Thyroid gland (tissue), 4 donors: ENCODE measurements around the gene TRPM5. TPM values are rescaled to one million over a fixed set of nuclear protein-coding genes. Genes with fewer than 3 reads are reported as not detected.

ENCODE experiments used
- DNase-seq, 2 donors: peaks; one replicate each; pipeline ENCODE4 v3.0.0-alpha.2; 2019
- H3K27ac ChIP-seq, 3 donors: fragments of 200-600 bp; sonication (generic); 1 replicate in 2 of 3; 2 replicates in 1 of 3; pipeline ENCODE4 v1.5.1; 2016 to 2019; ENCODE audit warnings: mild to moderate bottlenecking in 1 of 3, moderate library complexity in 1 of 3
- H3K27me3 ChIP-seq: fragments of 200-600 bp; sonication (generic); one replicate; pipeline ENCODE4 v1.5.1; 2019
- H3K36me3 ChIP-seq, 2 donors: fragments of 200-600 bp; sonication (generic); one replicate each; pipeline ENCODE4 v1.5.1; 2016 to 2019
- H3K4me1 ChIP-seq, 2 donors: fragments of 200-600 bp; sonication (generic); one replicate each; pipeline ENCODE4 v1.5.1; 2017 to 2019
- H3K4me3 ChIP-seq, 3 donors: fragments of 200-600 bp; sonication (generic); replicated peaks in 1 of 3; 1 replicate in 2 of 3; 2 replicates in 1 of 3; pipeline ENCODE4 v1.5.1; 2016; ENCODE audit warnings: mild to moderate bottlenecking in 1 of 3
- H3K9me3 ChIP-seq: fragments of 200-600 bp; sonication (generic); one replicate; pipeline ENCODE4 v1.5.1; 2017
- POLR2A ChIP-seq, 2 donors: fragments of 450-650 bp; IDR thresholded peaks; one replicate each; pipeline ENCODE4 v1.6.1; 2017; ENCODE audit warnings: antibody characterized with exemption in 2 of 2, mild to moderate bottlenecking in 2 of 2, moderate library complexity in 1 of 2
- WGBS, 2 donors: methylation state at CpG; one replicate each; pipeline ENCODE4 v1.1.5; 2017; 5-methylcytosine and 5-hydroxymethylcytosine counted together
- intact Hi-C: fragments of 100-400 bp; cut with DNase I; formaldehyde crosslinking; loops from one replicate; pipeline ENCODE4 v1.15.1; 2023
- total RNA-seq, 4 donors: library from RNA; depleted of rRNA; stranded (reverse); fragments of >200 nt; gene quantifications; one replicate each; pipeline ENCODE4 v1.2.3, GENCODE V29; 2016
- TF ChIP-seq, protein P1 (sequence below), 6 experiments: fragments of 200-600 bp in 3 of 6; fragments of 450-650 bp in 3 of 6; sonication (generic) in 3 of 6; IDR thresholded peaks; one replicate each; pipeline ENCODE4 v1.5.1; 2016 to 2019; ENCODE audit warnings: antibody characterized with exemption in 6 of 6, mild to moderate bottlenecking in 2 of 6, inconsistent platforms in 1 of 6, moderate library complexity in 1 of 6

Gene TRPM5
- total RNA-seq, 4 donors from 2014 or later, result 0.54 to 2.4 (median 0.73) TPM

DNA sequence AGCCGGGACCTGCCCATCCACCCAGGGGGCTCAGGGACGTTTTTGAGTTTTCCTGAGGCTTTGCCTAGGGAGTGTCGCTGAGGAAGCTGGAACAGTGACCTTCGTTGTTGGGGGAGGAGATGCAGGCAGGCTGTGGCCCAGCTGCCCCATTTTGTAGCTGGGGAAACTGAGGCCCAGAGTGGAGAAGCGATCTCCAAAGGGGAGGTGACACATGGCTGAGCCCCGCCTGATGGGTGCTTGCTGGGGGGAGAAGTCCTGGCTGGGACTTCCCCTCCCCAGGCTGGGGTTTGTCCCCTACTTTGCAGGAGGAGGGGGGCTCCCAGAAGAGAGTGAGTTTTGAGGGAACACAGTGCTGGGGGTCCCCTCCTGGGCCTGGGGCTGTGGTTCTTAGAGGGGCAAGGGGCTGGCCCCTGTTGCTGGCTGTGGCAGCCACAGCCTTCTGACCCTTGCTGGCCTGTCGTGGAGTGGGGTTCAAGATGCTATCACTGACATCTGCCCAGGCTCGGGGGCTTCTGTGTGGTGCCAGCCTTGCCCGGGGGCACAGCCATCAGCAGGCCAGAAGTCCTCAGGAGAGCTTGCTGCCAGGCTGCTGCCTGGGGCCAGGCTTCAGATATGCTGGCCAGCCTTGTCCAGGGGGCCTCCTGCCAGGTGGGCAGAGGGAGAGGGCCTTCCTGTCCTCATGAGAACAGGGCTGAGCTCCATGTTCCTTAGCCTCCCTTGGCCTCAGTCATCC, 21.9 kb upstream of the TRPM5 start:
- Histone ChIP-seq H3K27ac (peak overlapping the region; percentile 99 to 100 (median 100)), H3K4me1 (peaks cover 38 to 53% of the 10 kb centered on the region in 2 donors), H3K4me3 (no peak overlapping the region), H3K36me3 (no peaks in the 10 kb centered on the region), H3K27me3 (no peaks in the 10 kb centered on the region), H3K9me3 (no peaks in the 10 kb centered on the region)
- intact Hi-C loops, result no loop called here
- no peak for TF ChIP-seq POLR2A (IDR thresholded peaks at IDR 0.05)
- TF ChIP-seq, protein P1, sequence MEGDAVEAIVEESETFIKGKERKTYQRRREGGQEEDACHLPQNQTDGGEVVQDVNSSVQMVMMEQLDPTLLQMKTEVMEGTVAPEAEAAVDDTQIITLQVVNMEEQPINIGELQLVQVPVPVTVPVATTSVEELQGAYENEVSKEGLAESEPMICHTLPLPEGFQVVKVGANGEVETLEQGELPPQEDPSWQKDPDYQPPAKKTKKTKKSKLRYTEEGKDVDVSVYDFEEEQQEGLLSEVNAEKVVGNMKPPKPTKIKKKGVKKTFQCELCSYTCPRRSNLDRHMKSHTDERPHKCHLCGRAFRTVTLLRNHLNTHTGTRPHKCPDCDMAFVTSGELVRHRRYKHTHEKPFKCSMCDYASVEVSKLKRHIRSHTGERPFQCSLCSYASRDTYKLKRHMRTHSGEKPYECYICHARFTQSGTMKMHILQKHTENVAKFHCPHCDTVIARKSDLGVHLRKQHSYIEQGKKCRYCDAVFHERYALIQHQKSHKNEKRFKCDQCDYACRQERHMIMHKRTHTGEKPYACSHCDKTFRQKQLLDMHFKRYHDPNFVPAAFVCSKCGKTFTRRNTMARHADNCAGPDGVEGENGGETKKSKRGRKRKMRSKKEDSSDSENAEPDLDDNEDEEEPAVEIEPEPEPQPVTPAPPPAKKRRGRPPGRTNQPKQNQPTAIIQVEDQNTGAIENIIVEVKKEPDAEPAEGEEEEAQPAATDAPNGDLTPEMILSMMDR (IDR thresholded peaks at IDR 0.05), result no peak
- WGBS, 2 donors, result 76 to 85% methylated on average over 5 of the region's 9 CpGs
- DNase-seq, result no peak

DNA sequence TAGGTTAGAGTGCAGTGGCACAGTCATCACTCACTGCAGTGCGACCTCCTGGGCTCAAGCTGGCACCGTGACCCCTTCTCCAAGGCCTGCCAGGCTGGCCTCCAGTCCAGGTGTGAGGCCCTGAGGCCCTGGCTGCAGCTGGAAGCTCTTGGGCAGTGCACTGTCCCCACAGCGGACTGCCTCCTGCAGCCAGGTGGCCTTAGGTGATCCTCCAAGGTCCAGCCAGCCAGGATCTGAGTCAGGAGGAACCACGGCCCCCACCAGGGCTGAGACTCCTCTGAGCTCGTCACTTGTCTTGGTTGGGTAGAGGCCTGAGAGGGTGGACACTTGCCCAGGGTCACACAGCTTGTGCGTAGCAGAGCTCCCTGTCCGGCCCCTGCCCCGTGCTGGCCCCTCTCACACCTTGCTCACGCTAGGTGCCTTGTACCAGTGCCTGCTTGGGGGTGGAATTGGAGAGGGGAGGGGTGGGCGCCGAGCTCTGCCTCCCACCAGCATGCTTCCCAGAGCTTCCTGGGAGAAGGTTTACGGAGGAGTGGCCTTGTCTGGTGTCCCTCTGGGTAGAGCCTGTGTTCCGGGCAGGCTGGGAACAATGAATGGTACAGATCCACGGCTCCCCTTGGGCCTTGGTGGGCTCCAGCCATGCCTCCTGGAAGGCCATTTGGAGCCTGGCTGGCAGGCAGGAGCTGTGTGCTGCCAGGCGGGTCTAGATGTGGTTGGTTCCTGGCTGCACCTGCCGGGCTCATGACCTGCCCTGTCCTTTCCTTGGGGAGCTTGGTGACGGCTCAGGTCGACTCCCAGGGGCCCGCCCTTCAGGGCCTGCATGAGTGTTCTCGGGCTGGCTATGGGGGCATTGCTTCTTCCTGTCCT, 21.1 kb upstream of the TRPM5 start:
- Histone ChIP-seq H3K27ac (peak overlapping the region; percentile 99 to 100 (median 100)), H3K36me3 (no peaks in the 10 kb centered on the region), H3K4me1 (peaks cover 40 to 61% of the 10 kb centered on the region in 2 donors), H3K4me3 (no peak overlapping the region), H3K27me3 (no peaks in the 10 kb centered on the region), H3K9me3 (no peaks in the 10 kb centered on the region)
- intact Hi-C loops, result no loop called here
- WGBS, 2 donors, result 35 to 66% methylated on average over 7 to 10 of the region's 20 CpGs
- peak; percentile 92 to 93 for DNase-seq
- TF ChIP-seq, protein P1 (IDR thresholded peaks at IDR 0.05), result peak in 1 of 6 experiments; percentile 12
- TF ChIP-seq POLR2A (IDR thresholded peaks at IDR 0.05), result peak in 1 of 2 donors; percentile 26

DNA sequence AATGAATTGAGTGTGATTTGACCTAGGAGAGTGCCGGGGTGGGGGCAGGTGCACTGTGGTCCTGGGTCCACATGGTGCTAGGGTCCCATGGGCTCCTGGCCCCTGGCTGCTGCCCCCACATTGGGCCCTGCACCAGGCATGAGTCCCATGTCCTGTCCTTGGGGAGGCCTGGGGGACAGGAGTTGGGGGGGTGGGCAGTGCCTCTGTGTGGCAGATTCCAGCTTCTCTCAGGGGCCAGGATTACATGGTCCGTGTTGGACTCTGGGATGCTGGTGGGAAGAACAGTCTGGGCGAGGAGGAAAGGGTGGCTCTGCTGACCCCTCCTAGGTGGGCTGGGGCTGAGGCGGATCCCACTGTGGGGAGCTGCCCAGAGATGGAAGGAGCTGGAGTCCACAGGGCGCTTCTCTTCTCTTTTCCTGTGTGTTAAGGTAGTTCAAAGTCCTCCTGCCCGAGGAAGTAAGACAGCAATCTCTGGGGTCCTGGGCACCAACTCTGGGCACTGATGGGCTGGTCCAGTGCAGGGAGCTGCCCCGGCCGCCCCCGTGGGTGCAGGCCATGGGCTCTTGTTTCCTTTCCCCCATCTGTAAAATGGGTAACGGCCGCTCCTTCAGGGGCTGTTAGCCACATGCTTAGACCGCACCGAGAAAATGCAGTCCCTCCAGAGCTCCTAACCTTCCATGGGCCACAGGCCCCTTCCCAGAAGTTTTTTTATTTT, 20.3 kb upstream of the TRPM5 start:
- Histone ChIP-seq H3K4me3 (no peak overlapping the region), H3K27me3 (no peaks in the 10 kb centered on the region), H3K36me3 (no peaks in the 10 kb centered on the region), H3K27ac (peak overlapping the region; percentile 99 to 100 (median 100)), H3K4me1 (peaks cover 45 to 67% of the 10 kb centered on the region in 2 donors), H3K9me3 (no peaks in the 10 kb centered on the region)
- intact Hi-C loops, result no loop called here
- 85 to 88% methylated on average over 13 of the region's 13 CpGs for WGBS, 2 donors
- DNase-seq, result no peak
- TF ChIP-seq, protein P1 (IDR thresholded peaks at IDR 0.05), result no peak
- TF ChIP-seq POLR2A (IDR thresholded peaks at IDR 0.05), result no peak

DNA sequence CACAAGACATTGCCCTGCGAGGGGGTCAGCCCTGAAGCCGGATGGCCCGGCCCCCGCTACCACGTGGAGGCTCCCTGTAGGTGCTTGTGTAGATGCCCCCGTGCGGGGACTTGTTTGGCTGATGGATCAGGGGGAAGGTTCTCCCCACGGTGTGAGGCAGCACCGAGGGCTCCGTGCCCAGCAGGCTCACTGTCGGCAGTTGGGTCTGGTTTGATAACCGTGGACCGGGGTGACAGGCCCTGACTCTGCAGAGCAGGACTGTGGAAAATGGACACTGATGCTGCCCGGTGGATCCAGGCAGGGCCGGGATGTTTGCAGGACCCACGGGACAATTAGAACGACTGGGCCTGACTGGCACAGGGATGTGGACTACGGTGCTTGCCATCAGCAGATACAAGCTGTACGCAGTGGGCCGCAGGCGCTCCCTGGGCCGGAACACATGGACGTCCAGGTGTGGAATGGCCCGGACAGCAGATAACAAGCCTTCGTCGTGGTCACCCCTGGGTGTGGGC, 19.5 kb upstream of the TRPM5 start:
- intact Hi-C loops, result no loop called here
- Histone ChIP-seq H3K4me3 (no peak overlapping the region), H3K27ac (peak overlapping the region; percentile 99 to 100 (median 100)), H3K36me3 (no peaks in the 10 kb centered on the region), H3K9me3 (no peaks in the 10 kb centered on the region), H3K4me1 (peaks cover 45 to 67% of the 10 kb centered on the region in 2 donors), H3K27me3 (no peaks in the 10 kb centered on the region)
- TF ChIP-seq, protein P1 (IDR thresholded peaks at IDR 0.05), result no peak
- no peak for TF ChIP-seq POLR2A (IDR thresholded peaks at IDR 0.05)
- peak in 1 of 2 donors; percentile 69 for DNase-seq
- 47 to 67% methylated on average over 19 to 24 of the region's 26 CpGs for WGBS, 2 donors
